HG03060 (cell line): ENCODE results near the gene COL27A1.

Experiments used
- ATAC-seq: cut with Tn5 transposase; IDR thresholded peaks from one replicate; pipeline ENCODE4 v1.9.1; 2021; ENCODE audit warnings: low read depth, moderate number of reproducible peaks; ENCODE audit not compliant: unreplicated experiment

COL27A1 gene

DNA sequence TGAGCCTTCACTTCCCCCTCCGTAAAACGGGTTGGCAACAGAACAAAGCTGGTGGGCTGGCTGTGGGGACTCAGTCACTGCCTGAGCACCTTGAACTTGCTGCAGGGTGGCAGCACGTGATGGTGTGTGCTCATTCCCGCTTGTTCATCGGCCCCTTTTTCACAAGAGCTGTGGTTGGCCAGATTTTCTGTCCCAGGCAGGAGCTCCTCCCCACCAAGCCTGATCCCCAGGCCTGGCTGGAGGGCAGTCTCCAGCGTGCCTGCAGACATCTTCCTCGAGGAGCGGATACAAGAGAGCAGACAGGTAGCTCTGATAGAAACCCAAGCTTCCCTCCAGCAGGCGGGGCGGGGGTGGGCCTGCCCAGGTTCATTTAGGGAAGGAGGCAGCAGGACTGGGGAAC, 105.7 kb downstream of the COL27A1 start:
- ATAC-seq = no peak

DNA sequence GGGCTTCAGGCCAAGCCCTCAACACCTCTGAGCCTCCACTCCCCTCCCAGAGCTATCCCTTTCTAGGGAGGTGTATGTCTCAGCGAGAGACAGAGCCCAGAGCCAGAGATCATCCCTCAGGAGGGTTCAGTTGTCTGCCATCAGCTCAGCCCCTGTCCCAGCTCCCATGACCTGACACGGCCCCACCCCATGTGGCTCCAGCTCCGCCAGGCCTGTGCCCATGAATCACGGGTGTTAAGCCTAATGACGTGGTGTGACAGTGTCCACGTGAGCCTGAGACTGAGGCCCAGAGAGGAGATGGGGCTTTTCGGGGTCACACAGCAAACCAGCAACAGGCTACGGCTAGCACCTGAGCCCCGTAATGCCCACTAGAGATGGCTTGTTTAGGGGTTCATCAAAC, 106.7 kb downstream of the COL27A1 start:
- ATAC-seq = no peak

DNA sequence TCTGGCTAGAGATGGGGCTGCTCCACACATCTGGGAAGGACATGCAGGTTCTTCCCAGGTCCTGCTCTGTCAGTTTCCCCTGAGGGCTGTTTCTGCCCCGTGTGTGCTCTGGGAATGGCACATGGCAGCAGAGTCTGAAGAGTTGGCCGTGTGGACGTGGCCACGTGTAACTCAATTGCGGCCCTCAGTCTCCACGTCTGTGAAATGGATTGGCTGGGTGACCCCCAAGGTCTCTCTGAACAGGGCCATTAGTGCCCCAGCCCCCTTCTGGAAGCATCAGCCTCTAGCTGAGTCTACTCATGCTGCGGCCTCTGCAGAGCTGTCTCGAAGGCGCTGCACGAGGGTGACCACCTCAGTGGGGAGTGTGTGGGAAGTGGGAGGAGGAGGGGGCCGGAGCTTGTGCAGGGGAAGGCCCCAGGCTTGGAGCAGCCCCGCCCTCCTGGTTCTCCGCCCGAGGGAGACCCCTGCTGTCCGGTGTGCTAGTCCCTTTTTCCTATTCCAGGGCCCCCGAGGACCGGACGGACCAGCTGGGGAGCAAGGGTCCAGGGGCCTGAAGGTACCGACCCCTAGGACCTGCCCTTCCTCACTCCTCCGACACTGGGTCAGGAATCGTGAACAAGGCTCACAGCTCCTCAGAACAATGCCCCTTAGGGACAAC, 108.6 kb downstream of the COL27A1 start:
- ATAC-seq = no peak

DNA sequence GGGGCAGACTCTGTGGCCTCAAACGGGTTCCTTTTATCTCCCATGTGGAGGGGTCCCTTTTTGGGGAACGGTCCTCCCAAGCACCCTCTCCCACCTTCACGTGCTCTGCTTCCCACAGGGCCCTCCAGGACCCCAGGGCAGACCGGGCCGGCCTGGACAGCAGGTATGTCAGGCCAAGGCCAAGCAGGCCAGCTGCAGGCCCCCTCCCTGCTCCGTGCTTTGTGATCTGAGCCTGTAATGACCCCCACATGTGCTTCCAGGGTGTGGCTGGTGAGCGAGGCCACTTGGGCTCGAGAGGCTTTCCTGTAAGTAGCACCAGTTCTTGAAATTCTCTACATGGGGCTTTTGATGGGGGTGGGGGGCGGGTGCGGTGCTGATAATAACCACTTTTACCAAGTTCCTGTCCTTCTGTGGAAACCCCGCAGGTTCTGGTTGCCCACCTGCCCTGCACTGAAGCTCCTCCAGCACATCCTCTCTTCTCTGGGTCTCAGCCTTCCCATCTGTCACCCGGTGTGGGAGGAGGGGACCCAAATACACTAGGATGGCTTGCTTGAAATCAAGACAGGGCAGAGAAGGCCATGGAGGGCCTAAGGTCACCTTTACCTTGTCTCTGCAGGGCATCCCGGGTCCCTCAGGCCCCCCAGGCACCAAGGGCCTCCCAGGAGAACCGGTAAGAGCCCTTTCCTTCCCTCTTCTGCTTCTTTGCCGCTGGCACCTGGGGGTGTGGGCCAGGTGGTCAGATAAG, 109.6 kb downstream of the COL27A1 start:
- ATAC-seq = no peak

DNA sequence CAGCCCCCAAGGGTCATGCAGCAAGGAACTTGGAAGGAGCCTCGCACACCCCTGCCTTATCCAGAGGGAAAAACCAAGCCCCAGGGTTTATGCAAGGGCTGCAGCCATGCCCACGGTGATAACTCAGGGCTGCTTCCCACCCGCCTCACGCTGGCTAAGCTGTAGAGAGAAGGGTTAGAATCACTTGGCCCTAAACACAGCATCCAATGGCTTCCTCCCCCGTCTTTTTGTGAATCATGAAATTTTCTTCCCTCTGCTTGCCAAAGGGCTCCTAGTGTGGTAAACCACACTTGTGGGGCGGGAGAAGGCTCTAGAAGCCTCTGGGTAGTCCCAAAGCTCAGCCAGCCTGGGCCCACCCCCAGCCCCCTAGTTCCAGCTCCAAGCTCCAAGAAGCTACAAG, 111.6 kb downstream of the COL27A1 start:
- no peak for ATAC-seq

DNA sequence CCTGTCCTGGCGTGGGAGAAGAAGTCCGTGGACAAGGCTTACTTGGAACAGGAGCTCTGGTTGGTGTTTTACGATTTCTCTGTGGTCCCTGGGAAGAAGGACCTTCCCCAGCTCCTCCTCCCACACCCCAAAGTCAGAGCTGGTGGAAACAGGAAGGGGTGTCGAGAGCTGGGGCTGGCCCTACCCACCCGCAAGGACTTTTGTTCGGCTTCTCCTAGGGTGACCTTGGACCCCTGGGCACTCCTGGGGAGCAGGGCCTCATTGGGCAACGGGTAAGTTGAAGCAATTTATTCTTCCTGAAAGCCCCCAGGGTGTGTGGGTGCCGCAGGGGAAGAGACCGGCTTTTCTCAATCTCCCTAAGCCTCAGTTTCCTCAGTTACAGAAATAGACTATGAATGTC, 113.7 kb downstream of the COL27A1 start:
- ATAC-seq = no peak

DNA sequence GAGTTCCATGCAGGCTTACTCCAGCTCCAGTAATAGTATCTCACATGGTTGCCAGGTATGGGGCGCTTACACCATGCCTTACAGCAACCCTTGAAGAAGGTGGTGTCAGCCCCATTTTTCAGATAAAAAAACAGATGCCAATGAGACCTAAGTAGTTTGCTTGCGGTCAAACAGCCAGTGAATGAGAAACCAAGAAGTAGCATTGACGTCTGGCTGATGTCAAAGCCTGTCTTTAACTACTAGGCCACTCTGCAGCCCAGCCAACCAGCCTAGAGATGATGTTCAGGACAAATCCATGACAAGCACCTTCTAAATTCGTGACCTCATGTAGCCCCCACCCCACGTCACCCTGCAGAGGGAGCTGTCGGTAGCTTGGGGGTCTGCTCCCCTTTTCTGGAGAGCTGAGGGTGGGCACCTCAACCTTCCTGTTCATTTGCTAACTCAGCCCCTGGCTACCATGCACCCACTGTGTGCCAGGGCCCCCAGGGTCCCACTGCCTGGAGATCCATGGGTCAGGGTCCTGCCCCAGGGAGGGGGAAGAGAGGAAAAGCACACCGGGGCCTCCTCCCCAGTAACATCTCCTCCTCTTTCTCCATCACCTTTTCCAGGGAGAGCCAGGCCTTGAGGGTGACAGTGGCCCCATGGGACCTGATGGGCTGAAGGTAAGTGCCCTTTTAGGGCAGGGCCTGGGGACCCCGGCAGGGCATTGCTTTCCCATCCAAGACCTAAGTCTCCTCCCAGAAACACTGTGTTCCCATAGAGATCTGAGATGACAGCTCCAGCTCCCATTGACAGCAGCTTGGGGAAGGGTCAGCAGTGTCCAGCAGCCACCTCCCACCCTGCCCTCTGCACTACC, 115.0 kb downstream of the COL27A1 start:
- ATAC-seq = no peak

DNA sequence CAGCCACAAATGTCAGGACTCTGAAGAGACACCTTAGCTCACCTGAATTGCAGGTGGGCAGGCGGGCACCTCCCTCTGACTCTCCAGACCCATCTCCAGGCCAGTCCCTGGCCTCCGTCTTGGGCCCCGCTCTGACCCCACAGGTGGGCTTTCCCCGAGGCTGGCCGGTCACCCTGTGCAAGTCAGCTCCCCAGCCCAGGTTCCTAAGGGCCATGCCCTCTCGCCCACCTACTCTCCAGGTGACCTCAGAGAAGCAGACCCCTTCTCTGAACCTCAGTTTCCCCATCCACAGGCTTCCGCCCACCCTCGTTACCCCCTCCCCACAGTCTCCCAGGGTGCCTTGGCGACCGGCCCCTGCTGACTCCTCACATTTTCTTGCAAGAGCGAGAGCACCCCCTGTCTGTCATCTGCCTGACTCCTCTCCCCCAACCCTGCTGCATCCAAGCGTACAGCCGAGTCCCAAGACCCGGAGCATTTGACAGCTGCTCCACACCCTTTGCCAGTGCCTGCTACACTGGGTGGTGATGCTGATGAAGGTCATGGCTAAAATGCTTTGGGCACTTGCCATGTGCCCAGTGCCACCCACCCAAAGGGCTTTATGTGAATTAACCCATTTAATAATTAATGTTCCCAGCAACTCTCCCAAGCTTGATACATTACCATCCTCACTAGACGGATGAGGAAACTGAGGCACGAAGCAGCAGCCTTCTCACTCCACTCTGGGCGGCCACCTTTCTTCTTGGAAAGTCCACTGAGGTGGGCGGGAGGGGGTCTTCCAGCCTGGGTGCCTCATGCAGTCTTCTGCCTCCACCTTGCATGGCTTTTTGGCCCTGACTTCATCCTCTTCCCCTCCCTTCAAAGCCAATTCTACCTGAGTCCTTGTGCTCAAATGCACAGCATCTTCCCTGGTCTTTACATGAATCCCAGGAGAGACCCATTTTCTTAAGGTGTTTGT, 116.5 kb downstream of the COL27A1 start:
- no peak for ATAC-seq

DNA sequence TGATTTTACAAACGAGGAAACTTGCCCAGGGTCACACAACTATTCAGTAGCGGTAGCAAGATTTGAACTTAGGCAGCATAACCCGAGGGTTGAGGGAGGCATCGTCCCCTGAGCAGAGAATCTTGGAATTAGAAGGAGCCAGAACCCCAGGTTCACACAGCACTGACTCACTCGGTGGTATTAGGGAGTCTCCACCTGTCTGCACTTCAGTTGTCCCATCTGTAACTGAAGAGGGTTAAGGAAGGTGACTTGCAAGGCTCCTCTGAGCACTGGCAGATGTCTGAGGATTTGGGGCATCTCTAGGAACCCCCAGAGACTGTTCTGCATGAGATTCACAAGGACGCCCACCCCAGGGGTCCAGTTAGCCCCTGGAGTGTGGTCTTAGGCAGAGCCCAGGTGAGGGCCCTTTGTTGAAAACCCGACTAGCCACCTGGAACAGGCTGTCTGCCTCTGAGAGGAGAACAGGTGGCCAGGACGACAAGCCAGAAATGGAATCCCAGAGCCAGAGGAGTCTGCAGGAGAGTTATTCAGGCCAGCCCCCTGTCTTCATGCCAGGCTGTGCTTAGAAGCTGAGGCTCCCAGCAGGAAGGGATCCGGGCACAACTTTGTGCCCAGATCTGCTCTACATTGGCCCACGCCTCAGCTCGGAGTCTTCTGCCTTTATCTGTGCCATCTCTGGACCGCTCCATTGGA, 117.5 kb downstream of the COL27A1 start:
- no peak for ATAC-seq

DNA sequence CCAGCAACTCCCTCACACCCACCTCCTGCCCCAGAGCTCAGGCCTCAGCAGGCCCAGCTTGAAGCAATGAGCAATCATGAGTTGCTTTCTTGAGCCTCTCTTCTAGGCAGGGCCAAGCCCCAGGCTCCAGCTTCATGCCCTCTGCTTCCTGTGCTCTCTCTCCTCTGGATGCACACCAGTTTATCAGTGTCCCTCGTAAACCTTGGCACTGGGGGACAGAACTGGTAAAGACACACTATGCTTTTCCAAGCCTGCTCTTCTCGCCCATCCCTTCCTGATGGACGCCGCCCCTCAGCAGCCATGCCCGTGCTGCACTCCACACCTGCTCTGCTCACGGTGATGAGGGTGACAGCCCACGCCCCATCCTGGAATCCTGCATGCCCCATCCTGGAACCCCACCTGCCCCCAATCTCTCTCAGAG, 118.1 kb downstream of the COL27A1 start:
- ATAC-seq = no peak

DNA sequence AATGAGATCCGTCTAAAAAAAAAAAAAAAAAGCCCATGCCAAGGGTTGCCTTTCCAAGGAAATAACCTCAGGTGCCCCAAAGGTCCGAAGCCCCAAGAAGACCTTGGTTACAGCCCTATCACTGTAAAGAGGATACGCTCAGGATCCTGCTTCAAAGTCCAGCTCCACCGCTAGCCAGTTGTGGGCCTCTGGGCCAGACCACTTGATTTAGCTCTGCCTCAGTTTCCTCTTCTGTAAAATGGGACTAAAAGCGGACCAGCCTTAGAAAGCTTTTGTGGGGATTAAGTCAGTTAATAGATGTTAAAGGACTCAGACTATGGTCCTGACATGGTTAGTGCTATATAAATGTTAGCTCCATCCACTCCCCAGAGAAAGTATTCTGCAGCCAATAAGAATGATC, 118.9 kb downstream of the COL27A1 start:
- no peak for ATAC-seq

DNA sequence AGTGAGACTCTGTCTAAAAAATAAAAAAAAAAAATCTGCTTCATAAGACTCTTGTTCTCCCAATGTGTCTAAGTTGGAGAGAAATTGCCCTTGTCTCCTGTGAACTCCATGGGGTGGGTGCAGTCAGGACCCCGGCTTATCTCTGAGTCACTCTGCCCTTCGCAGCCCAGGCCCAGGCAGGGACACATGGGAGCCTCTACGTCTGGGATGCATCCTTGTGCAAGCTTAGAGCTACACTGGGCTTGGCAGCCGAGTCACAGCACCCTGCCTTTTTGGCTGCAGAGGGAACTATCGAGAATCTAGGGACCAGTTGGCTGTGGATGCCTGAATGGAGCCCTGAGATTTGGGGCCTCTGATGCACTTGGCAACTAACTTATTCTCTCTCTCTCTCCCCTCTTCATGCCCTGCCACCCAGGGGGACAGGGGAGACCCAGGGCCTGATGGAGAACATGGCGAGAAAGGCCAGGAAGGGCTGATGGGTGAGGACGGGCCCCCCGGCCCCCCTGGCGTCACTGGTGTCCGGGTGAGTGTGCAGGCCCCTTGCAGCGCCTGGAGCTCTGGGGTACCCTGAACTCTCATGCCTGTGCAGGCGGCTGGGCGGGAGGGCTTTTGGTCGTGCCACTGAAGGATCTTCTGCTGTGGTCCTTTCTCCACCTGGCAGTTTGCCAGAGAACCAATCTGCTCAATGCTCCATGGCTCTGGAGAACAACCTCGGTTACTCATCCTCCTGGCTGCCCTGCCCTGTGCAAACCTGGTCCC, 120.1 kb downstream of the COL27A1 start:
- ATAC-seq = no peak

DNA sequence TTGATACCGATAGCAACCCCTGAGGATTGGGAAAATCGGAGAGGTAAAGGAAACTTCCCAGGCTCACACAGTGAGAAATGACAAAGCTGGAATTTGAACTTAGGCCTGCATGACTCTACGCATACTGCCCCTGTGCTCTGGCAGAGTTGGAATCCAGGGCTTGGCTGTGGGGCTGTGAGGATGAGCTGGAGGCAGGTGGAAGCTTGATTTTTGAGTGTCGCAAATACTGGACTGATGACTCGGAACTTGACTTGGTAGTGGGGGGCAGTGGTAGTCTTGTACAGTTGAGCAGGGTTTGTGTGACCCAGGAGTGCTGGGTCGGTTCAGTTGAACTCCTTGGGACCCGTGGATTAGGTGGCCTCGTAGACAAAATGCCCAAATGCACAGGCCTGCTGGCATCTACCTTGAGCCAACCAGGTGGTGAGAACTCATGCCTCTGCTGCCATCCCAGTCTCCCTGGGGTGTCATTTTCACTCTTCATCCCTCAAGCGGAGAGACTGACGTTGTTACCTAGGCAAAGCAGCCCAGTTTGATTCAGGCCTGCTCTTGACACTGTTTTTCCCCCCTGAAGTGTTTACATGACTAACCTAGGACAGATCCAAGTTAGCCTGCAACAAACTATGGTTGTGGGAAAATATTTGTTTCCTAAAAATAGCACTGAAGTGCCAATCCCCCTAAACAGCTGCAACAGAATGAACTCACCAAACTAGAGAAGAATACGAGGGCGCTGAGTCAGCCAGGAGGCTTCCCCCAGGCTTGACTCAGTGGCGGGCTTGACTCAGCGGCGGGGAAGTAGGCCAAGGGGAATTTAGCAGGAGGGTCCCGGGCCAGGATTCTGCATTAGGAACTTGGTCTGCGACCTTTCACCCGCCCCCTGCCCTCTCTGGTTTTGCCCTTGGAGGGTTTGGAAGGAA, 121.8 kb downstream of the COL27A1 start:
- ATAC-seq = no peak

DNA sequence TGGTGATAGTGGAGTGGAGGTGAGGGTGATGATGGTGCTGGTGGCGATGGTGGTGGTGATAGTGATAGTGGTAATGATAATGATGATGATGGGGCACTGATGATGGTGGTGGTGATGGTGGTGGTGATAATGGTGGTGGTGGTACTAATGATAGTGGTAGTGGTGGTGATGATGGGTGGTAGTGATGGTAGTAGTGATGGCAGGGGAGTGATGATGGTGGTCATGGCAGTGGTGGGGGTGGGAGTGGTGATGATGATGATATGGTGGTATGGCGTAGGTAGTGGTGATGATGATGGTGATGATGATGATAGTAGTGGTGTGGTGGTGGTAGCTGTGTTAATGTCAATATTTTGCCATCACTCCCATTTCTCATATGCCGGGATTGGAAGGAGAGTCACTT, 123.0 kb downstream of the COL27A1 start:
- no peak for ATAC-seq

DNA sequence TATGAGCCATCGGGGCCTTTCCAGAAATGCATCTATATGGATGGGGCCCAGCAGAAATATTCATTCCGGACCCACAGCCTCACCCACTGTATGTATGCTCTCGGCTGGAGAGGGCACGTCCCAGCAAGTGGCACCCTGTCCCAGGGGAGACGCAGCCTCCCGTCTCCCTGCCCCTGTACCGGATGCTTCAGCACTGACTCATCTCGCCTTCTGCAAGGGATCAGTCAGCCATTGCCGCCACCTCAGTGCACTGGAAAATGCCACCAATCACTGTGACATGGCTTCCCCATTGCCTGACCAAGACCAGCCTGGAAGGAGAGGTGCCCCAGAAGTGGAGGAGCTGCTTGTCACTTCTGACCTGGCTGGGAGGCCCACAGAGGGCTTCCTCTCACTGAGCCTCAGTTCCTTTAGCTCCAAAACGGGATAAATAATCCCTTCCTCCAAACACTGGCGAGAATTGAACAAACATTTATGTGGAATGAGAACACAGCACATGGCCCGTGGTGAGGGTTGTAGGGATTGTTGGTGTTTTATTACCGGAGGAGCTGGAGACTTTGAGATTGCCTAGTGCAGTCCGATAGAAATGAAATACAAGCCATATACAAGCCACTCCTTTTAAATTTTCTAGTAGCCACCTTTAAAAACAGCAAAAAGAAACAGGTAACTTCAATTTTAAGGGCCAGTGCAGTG, 123.7 kb downstream of the COL27A1 start:
- no peak for ATAC-seq

DNA sequence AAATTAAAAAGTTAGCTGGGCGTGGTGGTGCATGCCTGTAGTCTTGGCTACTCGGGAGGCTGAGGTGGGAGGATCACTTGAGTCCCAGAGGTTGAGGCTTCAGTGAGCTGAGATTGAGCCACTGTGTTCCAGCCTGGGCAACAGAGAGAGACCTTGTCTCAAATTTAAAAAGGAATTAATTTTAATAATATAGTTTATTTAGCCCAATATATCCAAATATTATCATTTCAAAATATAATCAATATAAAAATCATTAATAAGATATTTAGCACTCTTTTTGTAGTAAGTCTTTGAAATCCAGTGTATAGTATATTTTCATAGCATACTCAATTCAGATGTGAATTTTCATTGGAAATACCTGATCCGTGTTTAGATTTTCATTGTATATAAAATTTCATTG, 124.4 kb downstream of the COL27A1 start:
- no peak for ATAC-seq
